ENCODE results near the gene ABHD8. TPM values are rescaled to one million over a fixed set of nuclear protein-coding genes. Genes with fewer than 3 reads are reported as not detected.

The ABHD8 gene
- total RNA-seq, 1 experiment from 2014 or later = 5.2 TPM

- Histone ChIP-seq H3K9ac (ENCODE audit: low read length) (peak overlapping the region; percentile 67), H2AFZ (ENCODE audit: low read depth, low read length, poor library complexity, severe bottlenecking) (no peak overlapping the region), H3K9me2 (ENCODE audit: insufficient read depth) (no peaks in the 10 kb centered on the region), H3K9me3 (ENCODE audit: control insufficient read depth in 1 of 2, insufficient read depth in 1 of 2, low read depth in 1 of 2, low read length in 2 of 2) (no peaks in the 10 kb centered on the region), H4K20me1 (ENCODE audit: insufficient read depth) (no peaks in the 10 kb centered on the region), H3K79me2 (ENCODE audit: insufficient read depth, low read length) (no peaks in the 10 kb centered on the region), H3K4me1 (ENCODE audit: control insufficient read depth in 1 of 2, insufficient read depth in 2 of 2, low read length in 2 of 2) (peaks cover 12 to 26% of the 10 kb centered on the region in 2 experiments), H3K27ac (ENCODE audit: low read depth, low read length) (peak overlapping the region; percentile 90), H3K36me3 (ENCODE audit: control insufficient read depth in 1 of 2, insufficient read depth in 2 of 2, low read length in 2 of 2) (no peaks in the 10 kb centered on the region), H3K4me2 (ENCODE audit: low read length) (peak overlapping the region; percentile 86), H3K4me3 (replicated peaks in 1 of 2; ENCODE audit: low read depth in 1 of 2, low read length in 2 of 2) (peak overlapping the region; percentile 50 to 65), H3K27me3 (ENCODE audit: insufficient read depth, low read length) (no peaks in the 10 kb centered on the region)
- ChIA-PET CTCF (interaction anchor here (0.6 to 3.0 kb wide), 4 partner anchors 8 to 262 kb away, joined by 4 to 12 read pairs (median 4); partner anchors contain the start of gene DDA1), POLR2A (interaction anchor here (0.6 to 2.8 kb wide), 5 partner anchors 10 to 70 kb away, joined by 3 to 9 read pairs (median 6); partner anchors contain the start of gene DDA1), RAD21 (ENCODE audit: low non-redundant PET in 1 of 2, low total read pairs in 2 of 2, uncharacterized antibody in 2 of 2, unreplicated experiment in 2 of 2) (no interaction called here)
- ATAC-seq = peak; percentile 84
- intact Hi-C loops (cut with micrococcal nuclease) = no loop called here
- DNase-seq (ENCODE audit: low read depth, low spot score) = peak; percentile 82
- no peak for TF ChIP-seq ATF3 (IDR thresholded peaks at IDR 0.05)
- no peak for TF ChIP-seq ZBTB33 (IDR thresholded peaks at IDR 0.05; ENCODE audit: extremely low read depth, insufficient replicate concordance, low read length)
- peak; percentile 42 for TF ChIP-seq POLR2A (IDR thresholded peaks at IDR 0.05; ENCODE audit: borderline replicate concordance, extremely low read depth, insufficient read depth, insufficient read length)
- TF ChIP-seq ZFX (IDR thresholded peaks at IDR 0.05) = 0 out of 2 replicates have a peak, but pooled peaks have one; percentile 19
- no peak for TF ChIP-seq CEBPB (IDR thresholded peaks at IDR 0.05; ENCODE audit: low read depth)
- TF ChIP-seq POLR2AphosphoS5 (IDR thresholded peaks at IDR 0.05; ENCODE audit: low read depth, low read length) = peak; percentile 79
- TF ChIP-seq ELF1 (IDR thresholded peaks at IDR 0.05; ENCODE audit: borderline replicate concordance, low read depth) = no peak
- TF ChIP-seq CTCF (IDR thresholded peaks at IDR 0.05 in 2 of 3, conservative IDR thresholded peaks at IDR 0.05 in 1 of 3; ENCODE audit: borderline replicate concordance in 1 of 3, insufficient read depth in 1 of 3, low read depth in 2 of 3, low read length in 2 of 3) = peak in 2 of 3 experiments; percentile 54 to 76; a peak in 4 of 6 replicates
- TF ChIP-seq SP1 (IDR thresholded peaks at IDR 0.05; ENCODE audit: low read depth) = no peak
- TF ChIP-seq EGR1 (IDR thresholded peaks at IDR 0.05; ENCODE audit: low read depth) = peak; percentile 69
- peak; percentile 76; the same call in 1 of the 2 replicates for TF ChIP-seq MAX (IDR thresholded peaks at IDR 0.05)
- no peak for TF ChIP-seq CBX3 (IDR thresholded peaks at IDR 0.05; ENCODE audit: low read depth)
- BruUV-seq (replicated peaks) = TSS peak; percentile 25
Observed at GRCh38 chr19:17327654-17328516, 24.7 kb upstream of the ABHD8 start.

Data from HCT116 (cell line).